A673 (cell line): ENCODE measurements around the gene COL3A1. TPM values are rescaled to one million over a fixed set of nuclear protein-coding genes. Genes with fewer than 3 reads are reported as not detected.

Experiments
- BruUV-seq: library from RNA; stranded (reverse); fragments of 400-500 nt; replicated peaks from 2 replicates; lab custom pipeline; 2021; lab: Mats Ljungman, UMichigan
- CTCF ChIA-PET: fragments of 300-600 bp; sonication (Branson Sonifier 250); formaldehyde crosslinking; loops from one replicate; lab custom pipeline; 2022; ENCODE audit warnings: antibody characterized with exemption; lab: Charles Lee
- POLR2A ChIA-PET: fragments of 300-600 bp; sonication (Branson Sonifier 250); formaldehyde crosslinking; loops from one replicate; lab custom pipeline; 2022; ENCODE audit warnings: antibody characterized with exemption; ENCODE audit not compliant: low non-redundant PET; lab: Charles Lee
- DNase-seq: peaks from one replicate; pipeline ENCODE4 v3.0.0-alpha.2; 2015; ENCODE audit warnings: low spot score
- H3K27ac ChIP-seq: fragments of 200-600 bp; sonication (generic); 2 replicates; pipeline ENCODE4 v1.5.1; 2016; ENCODE audit warnings: mixed run types, low read depth, mild to moderate bottlenecking, mixed read lengths, antibody characterized with exemption, low read length; ENCODE audit not compliant: poor library complexity, severe bottlenecking
- H3K27me3 ChIP-seq: fragments of 200-600 bp; sonication (generic); replicated peaks from 2 replicates; pipeline ENCODE4 v1.6.1; 2017; ENCODE audit warnings: mixed run types, low read depth, mild to moderate bottlenecking, mixed read lengths, antibody characterized with exemption, low read length; ENCODE audit not compliant: insufficient read depth, poor library complexity
- H3K36me3 ChIP-seq: fragments of 200-600 bp; sonication (generic); 2 replicates; pipeline ENCODE4 v1.6.1; 2016; ENCODE audit warnings: mixed run types, mild to moderate bottlenecking, mixed read lengths, antibody characterized with exemption, low read length; ENCODE audit not compliant: insufficient read depth, poor library complexity, severe bottlenecking
- H3K4me1 ChIP-seq: fragments of 200-600 bp; sonication (generic); 2 replicates; pipeline ENCODE4 v1.6.1; 2017; ENCODE audit warnings: mixed run types, mild to moderate bottlenecking, mixed read lengths, antibody characterized with exemption, low read length; ENCODE audit not compliant: insufficient read depth, poor library complexity, severe bottlenecking
- H3K4me3 ChIP-seq: fragments of 200-600 bp; sonication (generic); 2 replicates; pipeline ENCODE4 v1.5.1; 2016; ENCODE audit warnings: low read depth, mixed run types, mild to moderate bottlenecking, mixed read lengths, low read length; ENCODE audit not compliant: poor library complexity, severe bottlenecking
- H3K9me3 ChIP-seq: fragments of 200-600 bp; sonication (generic); 2 replicates; pipeline ENCODE4 v1.6.1; 2016; ENCODE audit warnings: mixed run types, low read depth, mild to moderate bottlenecking, mixed read lengths, antibody characterized with exemption, low read length; ENCODE audit not compliant: poor library complexity, severe bottlenecking
- CTCF ChIP-seq: fragments of 300-800, 200-600 bp; sonication (generic); conservative IDR thresholded peaks from 2 replicates; pipeline ENCODE4 v1.5.1; 2017; ENCODE audit warnings: low read depth, mild to moderate bottlenecking, antibody characterized with exemption, low read length, moderate library complexity, mixed read lengths
- EZH2 ChIP-seq: fragments of 200-600 bp; sonication (generic); IDR thresholded peaks from 2 replicates; pipeline ENCODE4 v1.6.1; 2017; ENCODE audit warnings: borderline replicate concordance, low read depth, mild to moderate bottlenecking, mixed read lengths, antibody characterized with exemption, low read length; ENCODE audit not compliant: poor library complexity, severe bottlenecking
- intact Hi-C: fragments of 100-400 bp; cut with micrococcal nuclease; formaldehyde crosslinking; loops from one replicate; pipeline ENCODE4 v1.10.0; 2022; ENCODE audit not compliant: unreplicated experiment
- total RNA-seq: library from RNA; stranded (reverse); gene quantifications from 2 replicates; pipeline ENCODE4 v1.2.3, GENCODE V29; 2021

The COL3A1 gene
- total RNA-seq, 1 experiment from 2014 or later: 12.6 TPM

GRCh38 chr2:189010536-189010935 is 36.4 kb downstream of the COL3A1 start:
- TF ChIP-seq EZH2 (no peak), CTCF (no peak)
- Histone ChIP-seq H3K9me3 (no peaks in the 10 kb centered on the region), H3K36me3 (no peaks in the 10 kb centered on the region), H3K27me3 (no peaks in the 10 kb centered on the region), H3K27ac (no peak overlapping the region), H3K4me1 (peaks cover 12% of the 10 kb centered on the region), H3K4me3 (no peak overlapping the region)
- BruUV-seq: no TSS peak
- no peak for DNase-seq
- ChIA-PET POLR2A (no interaction called here), CTCF (no interaction called here)
- intact Hi-C loops: no loop called here

GRCh38 chr2:189012351-189012750 is 38.2 kb downstream of the COL3A1 start:
- H3K4me1 ChIP-seq: peaks cover 17% of the 10 kb centered on the region
- DNase-seq: no peak
- H3K9me3 ChIP-seq: no peaks in the 10 kb centered on the region
- ChIA-PET POLR2A (no interaction called here), CTCF (no interaction called here)
- TF ChIP-seq EZH2 (no peak), CTCF (no peak)
- H3K27me3 ChIP-seq: no peaks in the 10 kb centered on the region
- no peaks in the 10 kb centered on the region for H3K36me3 ChIP-seq
- H3K4me3 ChIP-seq: no peak overlapping the region
- no TSS peak for BruUV-seq
- intact Hi-C loops: no loop called here
- H3K27ac ChIP-seq: no peak overlapping the region

GRCh38 chr2:189013031-189013430 is 38.9 kb downstream of the COL3A1 start:
- BruUV-seq: no TSS peak

More at GRCh38 chr2:189013031-189013430, 38.9 kb downstream of the COL3A1 start:
- TF ChIP-seq CTCF: no peak
- TF ChIP-seq EZH2: no peak
- no peaks in the 10 kb centered on the region for H3K27me3 ChIP-seq
- no peak overlapping the region for H3K27ac ChIP-seq
- H3K4me1 ChIP-seq: peaks cover 17% of the 10 kb centered on the region
- H3K9me3 ChIP-seq: no peaks in the 10 kb centered on the region
- ChIA-PET CTCF (no interaction called here), POLR2A (interaction anchor here (0.6 kb wide), 1 partner anchor 47 kb away, joined by 4 read pairs; no protein-coding TSS in a partner anchor)
- H3K4me3 ChIP-seq: no peak overlapping the region
- no peak for DNase-seq
- intact Hi-C loops: no loop called here
- no peaks in the 10 kb centered on the region for H3K36me3 ChIP-seq
